Mesenteric fat pad (tissue), 1 donor: Measurements from ENCODE around the gene PNLIPRP2. TPM values are rescaled to one million over a fixed set of nuclear protein-coding genes. Genes with fewer than 3 reads are reported as not detected.

Experiments
- DNase-seq: peaks from one replicate; pipeline ENCODE4 v3.0.0-alpha.2; 2020; ENCODE audit warnings: low spot score
- long read RNA-seq: library from polyadenylated mRNA; unstranded; transcript quantifications from one replicate; pipeline ENCODE4 v2.0.0, GENCODE V29; 2020
- total RNA-seq: library from RNA; stranded (reverse); fragmentation: NEBNext Ultra II Directional; extraction: Animal tissue kit (Norgen Biotek cat#: 25700); gene quantifications from one replicate; pipeline ENCODE4 v1.2.1, GENCODE V29; 2021
- donor health status: DM: yes; HTN: yes; CAD: no.

The PNLIPRP2 gene
- 1.1 TPM for total RNA-seq
- long read RNA-seq = 0 reads

DNA sequence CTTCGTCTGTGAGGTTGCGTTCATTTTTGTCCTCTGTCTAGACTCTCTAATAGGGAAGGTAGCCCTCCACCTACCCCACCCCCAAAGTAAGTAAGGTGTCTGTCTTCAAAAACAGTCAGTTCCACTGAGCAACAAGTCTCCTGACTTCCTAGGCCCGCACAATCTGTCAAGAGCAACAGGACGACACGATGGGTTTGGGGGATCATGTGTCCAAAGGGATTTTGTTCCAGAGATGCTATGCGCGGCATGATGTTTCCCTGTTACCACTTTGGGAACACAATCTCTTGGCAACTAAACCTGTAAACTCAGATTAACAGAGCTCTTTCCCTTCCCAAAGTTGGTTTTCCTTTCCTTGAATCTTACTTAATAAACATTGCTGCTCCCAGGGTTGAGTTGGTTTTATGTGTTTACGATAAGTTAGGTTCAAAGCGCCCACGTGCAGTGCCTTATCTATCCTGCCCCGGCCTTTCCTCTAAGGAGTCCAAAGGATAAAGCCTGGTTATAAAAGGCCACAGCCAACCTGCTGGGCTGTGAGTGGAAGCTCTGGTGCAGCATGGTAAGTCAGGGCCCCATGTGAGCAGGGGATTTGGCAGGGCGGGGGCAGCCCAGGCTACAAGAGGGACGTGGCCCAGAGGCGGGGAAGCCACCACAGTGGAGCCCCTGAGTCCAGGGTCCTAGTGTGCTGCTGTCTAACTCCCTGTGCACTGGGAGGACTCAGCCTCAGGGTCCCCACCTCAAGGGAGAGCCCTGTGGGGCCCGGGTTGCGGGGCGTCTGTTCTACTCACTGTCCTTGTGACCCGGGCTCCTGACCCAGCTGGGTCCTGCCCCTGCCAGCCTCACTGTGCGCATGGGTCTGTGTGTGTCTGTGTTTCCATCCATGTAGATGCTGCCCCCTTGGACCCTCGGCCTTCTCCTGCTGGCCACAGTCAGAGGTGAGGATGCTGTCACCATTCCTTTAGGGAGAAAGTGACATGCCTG, at the start of gene PNLIPRP2:
TSS of gene PNLIPRP2 (plus strand) at position 531 of the 978 bp plus-strand sequence.
- DNase-seq = peak; percentile 78

DNA sequence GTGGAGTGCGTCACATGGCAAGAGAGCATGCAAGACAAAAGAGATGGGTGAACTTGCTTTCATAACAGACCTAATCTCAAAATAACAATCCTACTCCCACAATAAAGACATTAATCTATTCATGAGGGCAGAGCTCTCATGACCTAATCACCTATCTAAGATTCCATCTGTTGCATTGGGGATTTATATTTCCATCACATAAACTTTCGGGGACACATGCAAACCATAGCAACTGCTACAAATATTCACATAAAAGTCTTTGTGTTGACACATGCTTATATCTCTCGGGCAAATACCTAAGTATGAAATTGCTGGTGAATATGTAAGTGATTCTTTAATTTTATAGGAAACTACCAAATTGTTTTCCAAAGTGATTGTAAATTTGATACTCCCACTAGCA, 46.0 kb upstream of the PNLIPRP2 start:
- DNase-seq = no peak

DNA sequence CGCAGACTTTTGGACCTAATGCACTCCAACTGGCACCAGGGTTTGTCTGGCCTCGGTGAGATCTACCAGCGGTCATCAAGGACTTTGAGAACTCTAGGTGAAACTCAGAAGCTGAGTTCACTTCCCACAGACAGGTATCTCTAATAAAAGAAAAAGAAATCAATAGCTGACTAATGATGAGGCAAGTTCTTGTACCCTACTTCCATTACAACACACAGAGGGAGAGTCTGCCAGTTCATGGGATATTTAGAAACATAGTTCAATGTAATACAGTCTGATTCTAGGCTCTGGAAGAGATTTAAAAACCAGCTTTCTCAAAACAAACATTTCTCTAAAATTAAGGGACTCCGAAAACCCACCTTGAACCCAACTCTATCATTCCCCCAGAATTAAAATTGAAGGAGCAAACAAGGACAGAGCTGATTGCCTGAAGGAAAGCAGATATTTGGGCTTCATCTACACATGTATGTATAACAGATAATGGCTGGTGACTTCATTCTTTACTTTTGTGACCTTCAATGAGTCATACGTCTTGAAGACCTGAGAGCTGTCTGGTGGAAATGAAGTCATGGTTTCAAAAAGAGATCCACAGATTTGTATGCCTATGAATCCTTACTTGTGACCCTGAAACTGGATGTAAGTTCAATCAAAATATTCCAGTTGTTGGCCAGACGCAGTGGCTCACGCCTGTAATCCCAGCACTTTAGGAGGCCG, 32.7 kb upstream of the PNLIPRP2 start:
- no peak for DNase-seq

DNA sequence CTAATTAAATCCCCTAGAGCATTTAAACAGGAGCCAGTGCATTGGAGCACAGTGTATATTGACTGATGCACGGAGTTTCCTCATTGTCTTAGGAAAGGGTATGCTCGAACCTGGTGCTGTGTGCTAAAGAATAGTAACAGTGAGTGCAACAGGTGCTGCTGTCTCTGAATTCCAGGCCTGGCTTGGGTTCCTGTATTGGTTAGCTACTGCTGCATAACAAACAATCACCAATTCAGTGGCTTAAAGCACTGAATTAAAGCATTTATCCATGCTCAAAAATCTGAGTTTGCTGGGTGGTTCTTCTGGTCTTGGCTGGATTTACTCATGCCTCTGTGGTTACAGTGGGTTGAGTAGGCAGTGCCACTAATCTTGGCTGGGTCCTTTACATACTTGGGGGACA, 31.8 kb upstream of the PNLIPRP2 start:
- DNase-seq = no peak

DNA sequence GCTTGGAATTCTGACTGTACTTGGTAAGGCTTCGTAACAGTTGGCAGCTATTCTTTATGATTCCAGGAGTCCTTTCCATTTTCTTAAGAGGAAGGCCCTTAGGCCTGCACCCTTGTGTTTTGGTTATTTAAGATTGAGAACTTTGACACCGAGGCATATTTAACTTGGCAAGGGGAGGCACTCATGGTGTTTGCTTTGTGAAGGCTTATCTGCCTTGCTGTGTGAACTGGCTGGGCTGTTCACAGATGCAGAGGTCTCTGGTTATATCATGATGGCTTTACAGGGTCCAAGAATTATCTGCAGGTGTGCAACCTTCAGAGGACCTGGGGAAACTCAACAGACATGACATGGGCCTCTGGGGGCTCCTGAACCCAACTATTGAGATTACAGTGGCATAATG, 30.8 kb upstream of the PNLIPRP2 start:
- no peak for DNase-seq

DNA sequence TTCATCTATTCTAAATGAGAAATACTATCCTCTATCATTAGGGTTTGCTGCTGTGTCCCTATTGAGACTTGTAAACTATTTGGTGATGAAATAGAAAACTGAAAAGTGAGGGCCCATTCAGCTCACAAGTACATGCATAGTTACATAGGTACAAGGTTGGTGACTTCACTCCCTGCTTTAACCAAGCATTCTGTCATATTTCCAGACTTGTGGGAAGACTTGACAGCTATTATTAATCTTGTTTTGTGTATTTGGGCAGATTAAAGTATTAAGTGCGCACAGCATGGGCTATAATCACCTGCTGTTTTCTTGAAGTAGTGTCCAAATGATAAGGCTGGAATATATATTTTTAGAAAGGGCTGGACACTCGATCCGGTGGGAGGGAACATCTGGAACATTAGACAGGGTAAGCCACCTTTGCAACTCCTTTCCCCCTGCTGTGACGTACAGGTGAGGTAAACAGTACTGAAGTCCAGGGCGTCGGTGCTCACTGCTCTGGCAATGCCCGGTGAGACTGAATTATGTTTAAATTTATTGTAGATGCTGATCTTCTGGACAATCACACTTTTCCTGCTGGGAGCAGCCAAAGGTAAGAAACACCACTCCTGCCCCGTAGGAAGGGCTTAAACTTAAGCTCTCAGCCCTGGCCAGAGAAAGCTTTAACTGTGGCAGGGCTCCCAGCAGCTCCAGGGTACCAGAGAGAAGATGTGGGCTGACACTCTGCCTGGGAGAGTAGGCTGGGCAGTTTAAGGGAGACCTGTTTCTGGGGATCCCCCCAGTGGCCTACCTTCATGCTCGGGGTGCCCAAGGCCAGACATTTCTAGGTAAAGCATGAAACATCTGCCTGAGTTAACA, 29.9 kb upstream of the PNLIPRP2 start, which contains the start of gene PNLIPRP1:
TSS of gene PNLIPRP1 (plus strand) at position 370 of the 855 bp plus-strand sequence. CDS start at position 541, 171 bp downstream.
- no peak for DNase-seq

DNA sequence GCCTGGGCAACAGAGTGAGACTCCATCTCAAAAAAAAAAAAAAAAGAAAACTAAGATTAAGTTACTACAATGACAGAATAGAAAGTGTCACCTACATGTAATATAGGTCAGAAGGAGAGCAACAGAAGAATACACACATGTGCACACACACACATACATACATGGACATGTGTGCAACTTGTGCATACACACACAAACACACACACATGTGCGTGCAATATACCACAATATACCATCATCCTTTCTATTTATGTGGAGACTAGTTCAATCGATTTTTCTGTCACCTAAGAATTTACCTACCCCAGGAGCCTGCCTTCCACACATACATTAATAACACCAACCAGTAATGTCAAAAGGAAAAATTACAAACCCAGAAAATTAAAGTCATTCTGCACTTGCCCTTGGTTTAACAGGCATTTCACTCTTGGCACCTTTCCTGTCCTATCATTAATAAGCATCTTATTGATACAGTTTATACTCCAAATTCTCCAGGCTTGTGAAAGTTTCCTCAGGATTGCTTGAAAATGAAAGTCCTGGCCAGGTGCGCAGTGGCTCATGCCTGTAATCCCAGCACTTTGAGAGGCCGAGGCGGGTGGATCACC, 27.5 kb upstream of the PNLIPRP2 start:
- DNase-seq = no peak

DNA sequence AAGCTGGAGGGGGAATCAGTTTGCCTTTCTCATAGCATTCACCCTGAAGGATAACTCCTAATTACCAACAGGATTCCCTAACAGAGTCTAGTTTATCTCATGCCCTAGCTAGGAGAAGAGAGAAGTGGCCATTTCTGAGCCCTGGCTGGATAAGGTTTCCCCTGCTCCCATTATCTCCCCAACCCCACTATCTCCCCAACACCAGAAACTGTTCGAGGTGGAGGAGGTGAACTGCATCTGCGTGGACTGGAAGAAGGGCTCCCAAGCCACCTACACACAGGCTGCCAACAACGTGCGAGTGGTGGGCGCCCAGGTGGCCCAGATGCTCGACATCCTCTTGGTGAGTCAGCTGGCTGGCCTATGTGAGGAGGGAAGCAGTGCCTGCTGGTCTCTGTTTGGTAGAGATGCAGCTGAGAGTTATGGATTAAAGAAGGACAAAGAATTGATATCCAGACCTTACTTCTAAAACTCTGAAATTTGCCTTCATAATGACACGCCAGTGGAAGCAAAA, 26.2 kb upstream of the PNLIPRP2 start:
- DNase-seq = no peak

DNA sequence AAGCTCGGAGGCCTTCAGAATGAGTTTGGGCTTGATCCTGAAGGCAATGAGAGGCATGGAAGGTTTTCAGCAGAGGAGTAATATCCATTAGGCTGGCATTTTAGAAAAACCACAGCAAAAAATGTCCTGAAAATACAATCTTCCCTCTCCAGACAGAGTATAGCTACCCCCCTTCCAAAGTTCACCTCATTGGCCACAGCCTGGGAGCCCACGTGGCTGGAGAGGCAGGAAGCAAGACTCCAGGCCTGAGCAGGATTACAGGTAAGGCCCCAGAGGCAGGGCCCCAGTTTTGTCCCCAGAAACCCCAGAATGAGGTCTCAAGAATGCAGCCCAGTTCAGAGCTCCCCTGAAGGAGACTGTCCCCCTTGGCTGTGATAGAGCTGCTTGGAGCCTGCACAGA, 24.7 kb upstream of the PNLIPRP2 start:
- DNase-seq = no peak

DNA sequence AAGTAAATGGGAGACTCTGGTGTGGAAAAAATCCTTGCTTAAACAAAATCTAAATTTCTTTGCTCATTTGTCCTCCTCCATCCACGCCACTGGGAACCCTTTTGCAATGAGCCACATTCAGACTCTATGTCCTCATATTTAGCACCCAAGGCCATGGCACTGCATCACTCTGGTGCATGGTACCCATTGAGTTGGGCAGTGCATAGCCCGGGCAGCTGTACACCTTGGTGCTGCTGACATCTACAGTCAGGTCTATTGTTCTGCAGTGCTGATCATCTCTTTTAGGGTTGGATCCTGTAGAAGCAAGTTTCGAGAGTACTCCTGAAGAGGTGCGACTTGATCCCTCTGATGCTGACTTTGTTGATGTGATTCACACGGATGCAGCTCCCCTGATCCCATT, 23.2 kb upstream of the PNLIPRP2 start:
- no peak for DNase-seq

DNA sequence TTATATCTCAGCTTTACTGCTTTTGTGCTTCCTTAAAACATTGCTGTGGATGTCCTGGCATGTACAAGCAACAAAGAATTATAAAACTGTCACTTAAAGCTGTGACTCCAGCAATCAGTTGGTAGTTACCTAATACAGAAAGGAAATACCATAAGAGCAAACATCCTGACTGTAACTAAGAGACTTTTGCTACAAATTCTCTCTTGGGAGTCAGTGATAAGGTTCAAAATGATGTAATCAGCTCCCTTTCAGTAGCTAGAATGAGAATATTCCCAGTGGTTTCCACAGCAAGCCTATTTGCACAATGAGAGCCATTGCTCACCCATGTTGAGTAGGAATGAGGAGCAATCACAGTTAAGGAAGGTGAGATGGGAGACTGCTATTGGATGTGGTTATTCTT, 22.4 kb upstream of the PNLIPRP2 start:
- no peak for DNase-seq

DNA sequence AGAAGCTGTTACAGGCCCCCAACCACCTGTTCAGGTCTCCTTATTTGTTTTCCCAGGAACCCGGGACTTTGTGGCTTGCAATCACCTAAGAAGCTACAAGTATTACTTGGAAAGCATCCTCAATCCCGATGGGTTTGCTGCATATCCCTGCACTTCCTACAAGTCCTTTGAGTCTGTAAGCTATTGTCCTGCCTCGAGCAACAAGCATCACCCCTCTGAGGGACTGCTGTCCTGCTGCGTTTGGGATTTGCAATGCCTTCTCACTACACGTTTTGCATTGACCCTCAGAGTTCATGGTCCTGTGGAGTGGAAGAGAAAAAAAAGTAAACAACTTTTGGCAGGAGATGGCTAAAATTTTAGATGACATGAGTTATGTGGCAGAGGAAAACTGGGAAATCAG, 20.8 kb upstream of the PNLIPRP2 start:
- DNase-seq = no peak

DNA sequence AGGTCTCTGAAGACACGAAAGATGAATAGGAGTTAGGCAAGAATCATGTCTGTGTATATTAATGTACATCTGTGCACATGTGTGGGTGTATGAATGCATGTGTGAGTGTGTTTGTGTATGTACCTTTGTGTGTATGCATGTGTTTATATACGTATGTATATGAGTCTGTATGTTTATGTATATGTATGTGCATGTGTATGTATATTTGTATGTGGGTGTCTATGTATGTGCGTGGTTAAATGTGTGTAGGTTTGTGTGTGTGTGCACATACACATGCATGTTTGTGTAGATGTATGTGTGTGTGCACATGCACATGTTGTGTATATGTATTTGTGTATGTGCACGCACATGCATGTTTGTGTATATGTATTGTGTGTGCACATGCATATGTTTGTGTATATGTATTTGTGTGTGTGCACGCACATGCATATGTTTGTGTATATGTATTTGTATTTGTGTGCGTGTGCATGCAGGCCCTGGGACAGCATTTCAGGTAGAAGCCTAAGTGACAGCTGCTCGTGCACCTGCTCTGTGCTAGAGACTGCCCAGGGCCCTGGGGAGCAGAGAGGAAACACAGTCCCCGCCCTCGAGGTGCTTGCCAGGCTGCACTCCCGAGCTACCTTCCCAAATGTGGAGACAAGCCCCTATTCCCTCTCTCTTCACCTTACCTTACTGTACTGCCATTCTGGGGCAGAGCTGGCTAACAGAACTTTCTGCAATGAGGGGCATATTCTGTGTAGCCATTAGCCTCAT, 17.9 kb upstream of the PNLIPRP2 start:
- DNase-seq = no peak

DNA sequence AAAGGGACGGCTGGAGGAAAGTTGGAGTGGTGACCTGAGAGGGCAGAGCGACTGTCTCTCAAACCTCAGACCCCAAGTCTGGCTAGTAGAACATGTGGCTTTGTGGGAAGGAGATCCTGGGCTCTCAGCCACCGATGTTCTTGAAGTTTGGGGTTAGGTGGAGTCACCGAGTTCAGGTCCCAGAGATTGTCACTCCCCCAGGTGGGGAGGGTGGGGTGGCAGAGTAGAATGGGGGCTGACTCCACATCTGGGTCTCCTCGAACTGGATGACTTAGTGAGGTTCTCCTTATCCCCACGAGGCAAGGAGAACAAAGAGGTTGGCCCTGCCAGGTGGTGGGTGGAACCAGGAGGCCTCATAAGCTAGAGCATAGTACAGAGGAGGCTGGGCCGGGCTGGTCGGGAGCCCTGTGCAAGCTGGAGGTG, 14.7 kb upstream of the PNLIPRP2 start:
- DNase-seq = no peak

DNA sequence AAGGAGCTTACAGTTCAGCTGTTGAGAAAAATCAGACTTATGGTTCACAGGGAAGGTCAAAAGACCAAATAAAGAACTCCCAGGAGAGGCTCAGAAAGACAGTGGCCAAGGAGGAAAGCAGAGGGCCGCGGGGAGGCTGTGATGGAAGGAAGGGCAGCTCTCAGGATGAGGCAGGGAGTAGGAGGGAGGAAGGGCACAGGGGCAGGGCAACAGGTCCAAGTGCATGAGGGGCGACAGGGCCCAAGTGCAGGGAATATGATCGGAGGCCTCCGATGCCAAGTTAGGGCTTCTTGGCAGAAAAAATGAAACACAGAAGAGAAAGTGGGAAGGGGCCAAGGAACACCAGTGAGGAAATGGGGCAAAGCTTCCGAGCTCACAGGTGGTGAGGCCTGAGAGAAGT, 13.4 kb upstream of the PNLIPRP2 start:
- no peak for DNase-seq

DNA sequence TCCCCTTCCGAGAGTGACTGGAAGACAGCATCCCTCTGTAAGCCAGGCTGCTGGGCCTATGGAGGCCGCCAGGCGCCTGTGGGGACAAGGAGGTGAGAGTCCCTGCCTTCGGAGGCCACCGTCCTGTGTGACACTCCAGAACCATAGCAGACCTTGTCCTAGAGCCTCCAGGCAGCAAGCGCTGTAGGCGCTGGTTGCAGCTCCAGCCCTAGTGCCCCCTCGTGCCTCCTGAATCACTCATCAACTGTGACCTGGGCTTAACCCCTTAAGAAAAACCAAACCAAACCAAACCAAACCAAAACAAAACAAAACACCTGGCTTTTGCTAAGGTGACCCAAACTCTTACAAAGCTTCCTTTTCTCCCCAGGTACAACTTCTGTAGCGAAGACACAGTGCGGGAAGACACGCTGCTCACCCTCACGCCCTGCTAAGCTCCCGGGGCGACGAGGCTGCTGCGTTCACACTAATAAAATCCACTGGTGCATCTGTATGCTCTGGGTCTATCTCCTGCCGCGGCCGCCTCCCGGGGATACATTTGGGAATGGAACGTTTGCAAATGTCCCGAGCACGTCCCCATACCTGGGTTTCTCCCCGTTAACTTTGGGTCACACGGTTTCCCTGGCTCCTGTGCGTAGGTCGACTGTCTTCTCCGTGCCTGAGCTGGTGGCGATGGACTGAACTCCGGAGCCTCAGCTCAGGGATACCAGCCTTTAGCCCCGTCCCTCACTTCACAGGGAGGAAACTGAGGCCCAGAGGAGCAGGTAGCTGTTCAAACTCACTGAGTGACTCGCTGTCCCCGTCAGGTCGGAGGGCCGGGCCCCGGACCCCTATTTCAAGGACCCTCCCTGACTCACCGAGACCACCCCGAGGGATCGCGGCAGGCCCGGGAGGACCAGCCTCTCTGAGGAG, 11.8 kb upstream of the PNLIPRP2 start:
- DNase-seq = no peak

DNA sequence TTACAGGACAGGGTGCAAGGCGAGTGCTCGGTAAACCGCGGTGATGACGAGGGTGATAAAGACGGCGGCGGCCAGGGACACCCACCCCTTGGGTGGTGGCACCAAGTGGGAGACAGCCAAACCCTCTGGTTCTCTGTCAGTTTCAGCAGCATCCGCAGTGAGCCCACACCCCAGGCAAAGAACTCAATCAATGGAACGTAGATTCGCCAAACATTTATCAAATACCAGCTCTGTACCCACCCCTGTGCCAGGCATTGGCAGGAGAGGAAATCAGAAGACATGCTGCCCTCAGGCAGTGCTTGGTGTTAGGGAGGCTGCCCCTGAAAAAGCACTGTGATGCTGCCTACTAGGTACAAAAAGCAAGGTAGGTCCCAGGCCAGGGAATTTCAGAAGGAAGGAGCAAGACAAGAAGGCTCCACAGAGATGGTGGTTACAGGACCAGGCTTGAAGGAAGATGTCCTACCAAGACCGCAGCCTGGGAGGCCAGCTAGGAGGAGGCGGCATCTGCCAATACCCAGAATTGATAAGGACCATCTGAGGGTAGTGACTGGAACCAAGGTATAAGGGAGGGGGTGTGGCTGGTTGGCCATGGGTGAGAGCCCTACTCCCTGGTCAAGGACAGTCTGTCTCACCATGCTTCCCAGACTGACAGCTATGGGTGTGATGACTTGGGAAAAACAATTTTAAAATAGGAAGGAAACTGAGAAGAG, 10.2 kb upstream of the PNLIPRP2 start:
- DNase-seq = no peak

DNA sequence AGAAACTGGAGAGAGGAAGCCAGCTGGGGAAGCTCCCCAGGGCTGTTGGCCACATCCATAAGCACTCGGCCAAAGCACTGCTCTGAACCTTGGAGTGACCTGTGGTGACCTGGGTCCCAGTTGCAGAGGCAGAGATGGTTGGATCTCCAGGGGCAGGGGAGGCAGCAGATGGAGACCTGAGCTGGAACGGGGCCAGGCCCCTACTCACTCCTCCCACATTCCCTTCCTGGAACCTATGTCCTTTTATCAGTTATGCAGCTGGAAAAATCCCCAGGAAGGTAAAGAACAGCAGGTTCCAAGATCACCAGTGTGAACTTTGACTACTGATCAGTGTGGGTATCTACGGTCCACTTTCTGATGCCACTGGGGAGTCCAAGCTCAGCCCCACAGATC, 9.6 kb upstream of the PNLIPRP2 start:
- no peak for DNase-seq
